ENCODE measurements around the gene FCRL4. TPM values are rescaled to one million over a fixed set of nuclear protein-coding genes. Genes with fewer than 3 reads are reported as not detected.

FCRL4 gene
- total and polyA plus RNA-seq, 2 donors (not counting 3 experiments of a cell fraction or from before 2014, with no cell fraction given) = not detected

DNA sequence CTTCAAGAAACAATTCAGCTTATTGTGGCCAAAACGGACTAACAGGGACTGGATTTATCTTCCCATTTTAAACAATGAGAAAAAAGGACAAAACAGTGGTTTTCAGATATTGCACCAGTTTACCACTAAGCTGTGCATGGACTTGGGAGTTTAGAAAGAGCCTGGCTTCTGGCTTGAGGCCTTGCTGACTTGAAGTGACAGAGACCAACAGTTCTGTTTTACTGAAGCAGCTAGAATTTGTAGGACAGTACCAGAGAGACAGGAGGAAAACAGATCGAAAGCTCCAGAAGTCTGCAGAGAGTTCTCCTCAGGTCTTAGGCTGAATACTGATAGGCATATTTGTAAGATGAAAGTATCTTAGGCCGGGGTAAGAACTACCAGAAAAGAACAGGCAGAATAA lies 20.5 kb downstream of the FCRL4 start:
- H4K20me1 ChIP-seq (replicated peaks; ENCODE audit: control insufficient read depth, extremely low read depth, insufficient read depth, low read length) = no peaks in the 10 kb centered on the region
- POLR2A ChIA-PET = no interaction called here
- H3K4me1 ChIP-seq (ENCODE audit: control insufficient read depth, extremely low read depth, insufficient read depth, low read length) = no peaks in the 10 kb centered on the region
- no peak for FAIRE-seq
- BruUV-seq (replicated peaks) = no TSS peak
- DNase-seq (ENCODE audit: low read depth, low spot score) = no peak
- H2AFZ ChIP-seq (ENCODE audit: low read depth, low read length) = no peak overlapping the region
- H3K9me3 ChIP-seq (replicated peaks; ENCODE audit: control insufficient read depth, insufficient read depth, low read length) = no peaks in the 10 kb centered on the region
- H3K79me2 ChIP-seq (ENCODE audit: control insufficient read depth, insufficient read depth, low read length) = no peaks in the 10 kb centered on the region
- no peaks in the 10 kb centered on the region for H3K36me3 ChIP-seq (ENCODE audit: control insufficient read depth in 2 of 2, extremely low read depth in 1 of 2, insufficient read depth in 2 of 2, low read length in 2 of 2)
- H3K4me2 ChIP-seq (ENCODE audit: insufficient read depth, low read length) = no peak overlapping the region
- dilution Hi-C loops (cut with MboI; ENCODE audit: extremely low pct_ligation_motif_present, low sequenced_read_pairs) (no loop called here), intact Hi-C loops (cut with micrococcal nuclease) (no loop called here)
- H3K9ac ChIP-seq (replicated peaks; ENCODE audit: extremely low read depth, insufficient read depth, low read length) = no peak overlapping the region
- no peak overlapping the region for H3K27ac ChIP-seq (ENCODE audit: insufficient read depth, low read depth, low read length)
- TF ChIP-seq, protein P1, sequence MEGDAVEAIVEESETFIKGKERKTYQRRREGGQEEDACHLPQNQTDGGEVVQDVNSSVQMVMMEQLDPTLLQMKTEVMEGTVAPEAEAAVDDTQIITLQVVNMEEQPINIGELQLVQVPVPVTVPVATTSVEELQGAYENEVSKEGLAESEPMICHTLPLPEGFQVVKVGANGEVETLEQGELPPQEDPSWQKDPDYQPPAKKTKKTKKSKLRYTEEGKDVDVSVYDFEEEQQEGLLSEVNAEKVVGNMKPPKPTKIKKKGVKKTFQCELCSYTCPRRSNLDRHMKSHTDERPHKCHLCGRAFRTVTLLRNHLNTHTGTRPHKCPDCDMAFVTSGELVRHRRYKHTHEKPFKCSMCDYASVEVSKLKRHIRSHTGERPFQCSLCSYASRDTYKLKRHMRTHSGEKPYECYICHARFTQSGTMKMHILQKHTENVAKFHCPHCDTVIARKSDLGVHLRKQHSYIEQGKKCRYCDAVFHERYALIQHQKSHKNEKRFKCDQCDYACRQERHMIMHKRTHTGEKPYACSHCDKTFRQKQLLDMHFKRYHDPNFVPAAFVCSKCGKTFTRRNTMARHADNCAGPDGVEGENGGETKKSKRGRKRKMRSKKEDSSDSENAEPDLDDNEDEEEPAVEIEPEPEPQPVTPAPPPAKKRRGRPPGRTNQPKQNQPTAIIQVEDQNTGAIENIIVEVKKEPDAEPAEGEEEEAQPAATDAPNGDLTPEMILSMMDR (IDR thresholded peaks at IDR 0.05; ENCODE audit: extremely low read depth in 1 of 2, insufficient read depth in 1 of 2, low read depth in 1 of 2, low read length in 2 of 2) = no peak
- no peak for TF ChIP-seq POLR2A (IDR thresholded peaks at IDR 0.05; ENCODE audit: low read depth, low read length)
- no peak for TF ChIP-seq GATA2 (IDR thresholded peaks at IDR 0.05; ENCODE audit: insufficient read depth, insufficient read length, low read depth, low read length)
- TF ChIP-seq FOS (IDR thresholded peaks at IDR 0.05; ENCODE audit: borderline replicate concordance, insufficient read depth, low read length) = no peak
- TF ChIP-seq, protein P2, sequence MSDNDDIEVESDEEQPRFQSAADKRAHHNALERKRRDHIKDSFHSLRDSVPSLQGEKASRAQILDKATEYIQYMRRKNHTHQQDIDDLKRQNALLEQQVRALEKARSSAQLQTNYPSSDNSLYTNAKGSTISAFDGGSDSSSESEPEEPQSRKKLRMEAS (IDR thresholded peaks at IDR 0.05; ENCODE audit: insufficient read depth, insufficient read length) = no peak
- no peak for TF ChIP-seq MYC (IDR thresholded peaks at IDR 0.05; ENCODE audit: low read depth, low read length)
- TF ChIP-seq POLR2AphosphoS5 (IDR thresholded peaks at IDR 0.05; ENCODE audit: insufficient read depth, low read depth, low read length) = no peak
- no peak for TF ChIP-seq JUN (IDR thresholded peaks at IDR 0.05; ENCODE audit: borderline replicate concordance, insufficient read depth, insufficient read length, low read depth)
- CTCF ChIA-PET = interaction anchor here (1.1 to 6.9 kb wide), 5 partner anchors 11 to 550 kb away, joined by 3 to 311 read pairs (median 3); no protein-coding TSS in a partner anchor
- H3K4me3 ChIP-seq (replicated peaks in 1 of 3; ENCODE audit: insufficient read depth in 1 of 3, low read depth in 1 of 3, low read length in 3 of 3) = no peak overlapping the region
- peaks cover 0 to 2% of the 10 kb centered on the region in 2 experiments for H3K27me3 ChIP-seq (ENCODE audit: control insufficient read depth in 2 of 2, insufficient read depth in 2 of 2, low read length in 2 of 2)
- no peaks in the 10 kb centered on the region for H3K9me1 ChIP-seq (replicated peaks; ENCODE audit: control insufficient read depth, extremely low read depth, insufficient read depth, low read length)
